Amniotic stem cell (primary cell): Measurements from ENCODE around the gene FAM177A1.
A peak's percentile ranks its signal among the peaks of the same experiment; 100 is the strongest.
"Not testable (repeated sequence)": the region's sequence is repeated elsewhere in the genome, so short reads cannot be mapped to it uniquely, and the experiment has no call there.

Experiments
- DNase-seq: peaks from one replicate; lab custom pipeline; 2025; lab: John Stamatoyannopoulos, UW

The FAM177A1 gene

GRCh38 chr14:35061113-35061791 is 15.2 kb downstream of the FAM177A1 start:
- not testable (repeated sequence) for DNase-seq

GRCh38 chr14:35065731-35066130 is 19.7 kb downstream of the FAM177A1 start:
- DNase-seq: not testable (repeated sequence)

GRCh38 chr14:35068238-35069012 is 22.4 kb downstream of the FAM177A1 start:
- no peak for DNase-seq

GRCh38 chr14:35072226-35072625 is 26.2 kb downstream of the FAM177A1 start:
- DNase-seq: no peak

- DNase-seq: no peak
Observed at GRCh38 chr14:35073486-35073885, 27.4 kb downstream of the FAM177A1 start.

GRCh38 chr14:35078082-35078481 is 32.0 kb downstream of the FAM177A1 start:
- no peak for DNase-seq

GRCh38 chr14:35079742-35080141 is 33.7 kb downstream of the FAM177A1 start:
- no peak for DNase-seq

- no peak for DNase-seq
Observed at GRCh38 chr14:35083530-35084150, 37.6 kb downstream of the FAM177A1 start.

- no peak for DNase-seq
Observed at GRCh38 chr14:35085441-35085840, 39.4 kb downstream of the FAM177A1 start.

GRCh38 chr14:35088514-35088913 is 42.4 kb downstream of the FAM177A1 start:
- no peak for DNase-seq

GRCh38 chr14:35094645-35095044 is 48.6 kb downstream of the FAM177A1 start:
- not testable (repeated sequence) for DNase-seq

GRCh38 chr14:35107866-35108265 is 61.8 kb downstream of the FAM177A1 start:
- DNase-seq: no peak

- DNase-seq: no peak
Observed at GRCh38 chr14:35112641-35113040, 66.6 kb downstream of the FAM177A1 start.

- DNase-seq: no peak
Observed at GRCh38 chr14:35113308-35113950, 67.4 kb downstream of the FAM177A1 start.

- DNase-seq: peak; percentile 16
Observed at GRCh38 chr14:35114036-35114435, 68.0 kb downstream of the FAM177A1 start.

GRCh38 chr14:35116242-35116641 is 70.2 kb downstream of the FAM177A1 start:
- no peak for DNase-seq

GRCh38 chr14:35117112-35117511 is 71.0 kb downstream of the FAM177A1 start:
- no peak for DNase-seq

GRCh38 chr14:35121026-35121886 is 75.2 kb downstream of the FAM177A1 start:
- DNase-seq: no peak

GRCh38 chr14:35121887-35122695 is 76.0 kb downstream of the FAM177A1 start, which contains the start of the genes PPP2R3C and PRORP:
TSS of gene PPP2R3C (minus strand) at chr14:35121990. CDS start at chr14:35121959, 31 bp downstream.
TSS of gene PRORP (plus strand) at chr14:35122552. CDS start at chr14:35123246, 694 bp downstream.
- peak; percentile 93 for DNase-seq

GRCh38 chr14:35122696-35123387 is 76.8 kb downstream of the FAM177A1 start:
- no peak for DNase-seq
